H1 (cell line): ENCODE data around the gene TUBA3D. TPM values are rescaled to one million over a fixed set of nuclear protein-coding genes. Genes with fewer than 3 reads are reported as not detected.
"Not testable (repeated sequence)": the region's sequence is repeated elsewhere in the genome, so short reads cannot be mapped to it uniquely, and the experiment has no call there.

Experiments
- CTCF ChIA-PET: fragments of 300-600 bp; sonication (Branson Sonifier 250); formaldehyde crosslinking; loops from one replicate; lab custom pipeline; 2021; ENCODE audit not compliant: partially characterized antibody; lab: Charles Lee
- POLR2A ChIA-PET: fragments of 300-600 bp; sonication (Branson Sonifier 250); formaldehyde crosslinking; loops from one replicate; lab custom pipeline; 2021; ENCODE audit warnings: inconsistent platforms; ENCODE audit not compliant: partially characterized antibody; lab: Charles Lee
- DNase-seq, 2 experiments: peaks; one replicate each; pipeline versions ENCODE4 v3.0.0 to v3.0.0-alpha.2; 2010 to 2022; ENCODE audit warnings: low spot score in 2 of 2, low read depth in 1 of 2, mixed read lengths in 1 of 2
- FAIRE-seq: peaks from 2 replicates; lab custom pipeline; 2011; peaks lifted over from hg19 to GRCh38; lab: Jason Lieb, UNC
- H2AFZ ChIP-seq: 2 replicates; pipeline ENCODE4 v1.8.1; 2012; ENCODE audit warnings: low read length, inconsistent platforms
- H2AK5ac ChIP-seq: 2 replicates; pipeline ENCODE4 v1.6.1; 2013; ENCODE audit warnings: low read depth, low read length
- H2BK120ac ChIP-seq: replicated peaks from 2 replicates; pipeline ENCODE3; 2013; ENCODE audit warnings: low read depth, low read length, inconsistent platforms
- H2BK12ac ChIP-seq: 2 replicates; pipeline ENCODE4 v1.6.1; 2013; ENCODE audit warnings: low read depth, low read length
- H2BK15ac ChIP-seq: 2 replicates; pipeline ENCODE4 v1.6.1; 2013; ENCODE audit warnings: low read length
- H2BK20ac ChIP-seq: 2 replicates; pipeline ENCODE4 v1.6.1; 2013; ENCODE audit warnings: low read length
- H2BK5ac ChIP-seq: 2 replicates; pipeline ENCODE4 v1.6.1; 2013; ENCODE audit warnings: low read depth, low read length
- H3K14ac ChIP-seq: 2 replicates; pipeline ENCODE4 v1.6.1; 2013; ENCODE audit warnings: inconsistent platforms; ENCODE audit not compliant: insufficient read length
- H3K18ac ChIP-seq: 2 replicates; pipeline ENCODE4 v1.6.1; 2013; ENCODE audit warnings: low read length; ENCODE audit errors: extremely low read depth
- H3K23ac ChIP-seq: 2 replicates; pipeline ENCODE4 v1.6.1; 2013; ENCODE audit warnings: inconsistent platforms; ENCODE audit not compliant: insufficient read length
- H3K23me2 ChIP-seq: 2 replicates; pipeline ENCODE4 v1.6.1; 2013; ENCODE audit warnings: low read depth, low read length
- H3K27ac ChIP-seq: 2 replicates; pipeline ENCODE4 v1.6.1; 2011; ENCODE audit warnings: low read depth, low read length, inconsistent platforms
- H3K27me3 ChIP-seq, 4 experiments: replicated peaks in 1 of 4; 1 replicate in 1 of 4; 2 replicates in 3 of 4; pipeline versions ENCODE4 v1.6.1 to v1.8.1; 2011 to 2013; ENCODE audit warnings: low read length in 3 of 4, mild to moderate bottlenecking in 3 of 4, inconsistent platforms in 2 of 4, mixed read lengths in 2 of 4, moderate library complexity in 1 of 4; ENCODE audit not compliant: control insufficient read depth in 3 of 4, insufficient read depth in 3 of 4; ENCODE audit errors: extremely low read depth in 1 of 4
- H3K36me3 ChIP-seq, 4 experiments: 2 replicates each; pipeline versions ENCODE4 v1.6.1 to v1.8.1; 2011 to 2013; ENCODE audit warnings: mild to moderate bottlenecking in 4 of 4, low read length in 3 of 4, moderate library complexity in 2 of 4, control low read depth in 1 of 4, inconsistent platforms in 1 of 4; ENCODE audit not compliant: insufficient read depth in 4 of 4, control insufficient read depth in 2 of 4
- H3K4ac ChIP-seq: replicated peaks from 2 replicates; pipeline ENCODE3; 2013; ENCODE audit warnings: low read length, low read depth, mixed read lengths, inconsistent platforms; ENCODE audit not compliant: insufficient read length
- H3K4me1 ChIP-seq, 4 experiments: replicated peaks in 1 of 4; 1 replicate in 1 of 4; 2 replicates in 3 of 4; pipeline versions ENCODE4 v1.6.1 to v1.8.1; 2011 to 2013; ENCODE audit warnings: low read length in 3 of 4, inconsistent platforms in 2 of 4, mixed read lengths in 1 of 4; ENCODE audit not compliant: insufficient read depth in 4 of 4, control insufficient read depth in 3 of 4
- H3K4me2 ChIP-seq, 2 experiments: 2 replicates each; pipeline versions ENCODE4 v1.6.1 to v1.8.1; 2011 to 2013; ENCODE audit warnings: low read depth in 2 of 2, low read length in 2 of 2, control low read depth in 1 of 2, inconsistent platforms in 1 of 2, mild to moderate bottlenecking in 1 of 2; ENCODE audit not compliant: insufficient read depth in 1 of 2
- H3K4me3 ChIP-seq, 4 experiments: fragments of 200-600, 300-600 bp in 1 of 4; sonication (generic), shearing (Covaris generic), sonication (Bioruptor Twin) in 1 of 4; 2 replicates each; pipeline versions ENCODE4 v1.5.1 to v1.8.1; 2011 to 2016; ENCODE audit warnings: low read length in 4 of 4, low read depth in 3 of 4, control low read depth in 2 of 4, inconsistent platforms in 2 of 4, mild to moderate bottlenecking in 2 of 4, mixed read lengths in 1 of 4, moderate library complexity in 1 of 4; ENCODE audit not compliant: insufficient read depth in 2 of 4; ENCODE audit errors: extremely low read depth in 1 of 4
- H3K56ac ChIP-seq: replicated peaks from 2 replicates; pipeline ENCODE3; 2013; ENCODE audit warnings: low read depth, mild to moderate bottlenecking, mixed read lengths, low read length, inconsistent platforms; ENCODE audit not compliant: insufficient read length
- H3K79me1 ChIP-seq: 2 replicates; pipeline ENCODE4 v1.6.1; 2013; ENCODE audit warnings: low read depth, low read length, control low read depth
- H3K79me2 ChIP-seq, 2 experiments: 2 replicates each; pipeline versions ENCODE4 v1.6.1 to v1.8.1; 2012 to 2013; ENCODE audit warnings: low read length in 2 of 2, mild to moderate bottlenecking in 2 of 2, inconsistent platforms in 1 of 2; ENCODE audit not compliant: insufficient read depth in 2 of 2, control insufficient read depth in 1 of 2
- H3K9ac ChIP-seq, 4 experiments: replicated peaks in 1 of 4; 1 replicate in 1 of 4; 2 replicates in 3 of 4; pipeline versions ENCODE4 v1.6.1 to v1.8.1; 2011 to 2013; ENCODE audit warnings: low read depth in 3 of 4, low read length in 3 of 4, control low read depth in 2 of 4, mild to moderate bottlenecking in 2 of 4, moderate library complexity in 2 of 4, inconsistent platforms in 1 of 4; ENCODE audit errors: extremely low read depth in 1 of 4
- H3K9me3 ChIP-seq, 2 experiments: 2 replicates each; pipeline versions ENCODE4 v1.6.1 to v1.8.1; 2012 to 2013; ENCODE audit warnings: mild to moderate bottlenecking in 2 of 2, moderate library complexity in 2 of 2, control low read depth in 1 of 2, inconsistent platforms in 1 of 2, low read depth in 1 of 2, low read length in 1 of 2, mixed read lengths in 1 of 2; ENCODE audit not compliant: insufficient read depth in 2 of 2
- H4K20me1 ChIP-seq, 2 experiments: replicated peaks in 1 of 2; 2 replicates each; pipeline versions ENCODE3 to v1.8.1; 2011 to 2013; ENCODE audit warnings: inconsistent platforms in 2 of 2, low read length in 2 of 2, mild to moderate bottlenecking in 1 of 2; ENCODE audit not compliant: insufficient read depth in 2 of 2, control insufficient read depth in 1 of 2
- H4K5ac ChIP-seq: 2 replicates; pipeline ENCODE4 v1.6.1; 2013; ENCODE audit warnings: low read length, low read depth, mixed read lengths, inconsistent platforms; ENCODE audit not compliant: insufficient read length
- H4K8ac ChIP-seq: 2 replicates; pipeline ENCODE4 v1.8.0; 2013; ENCODE audit warnings: mild to moderate bottlenecking, moderate library complexity, low read length, inconsistent platforms; ENCODE audit not compliant: insufficient read depth; ENCODE audit errors: extremely low read depth
- H4K91ac ChIP-seq: replicated peaks from 2 replicates; pipeline ENCODE3; 2013; ENCODE audit warnings: low read length, mixed read lengths, inconsistent platforms; ENCODE audit not compliant: insufficient read length
- RAD21 ChIP-seq, 2 experiments: IDR thresholded peaks in 1 of 2; conservative IDR thresholded peaks in 1 of 2; 2 replicates each; pipeline ENCODE4 v1.6.1; 2011; ENCODE audit warnings: low read depth in 2 of 2, low read length in 2 of 2, improper control_type of control experiment in 1 of 2, inconsistent platforms in 1 of 2, mild to moderate bottlenecking in 1 of 2, moderate library complexity in 1 of 2
- WGBS, 2 experiments: shearing (Covaris generic) in 1 of 2; methylation state at CpG; one replicate each; pipeline versions ENCODE4 v1.1.6 to v1.1.7; 2013 to 2015; ENCODE audit warnings: low lambda C conversion rate in 2 of 2, mixed read lengths in 2 of 2, inconsistent platforms in 1 of 2, low coverage in 1 of 2, missing lambda C conversion rate in 1 of 2; ENCODE audit not compliant: insufficient replicate concordance in 2 of 2, insufficient coverage in 1 of 2, insufficient read length in 1 of 2; ENCODE audit errors: extremely low coverage in 1 of 2, missing lambda C conversion rate in 1 of 2; 5-methylcytosine and 5-hydroxymethylcytosine counted together
- polyA plus RNA-seq, 7 experiments: library from polyadenylated mRNA; depleted of rRNA in 3 of 7; stranded (reverse) in 5 of 7; unstranded in 2 of 7; fragments of >200 nt in 5 of 7; fragments of 200-250 nt in 2 of 7; gene quantifications; 1 replicate in 5 of 7; 2 replicates in 1 of 7; 4 replicates in 1 of 7; pipeline versions ENCODE4 v1.2.1 to v1.2.3, GENCODE V29; 2011 to 2013; ENCODE audit warnings: missing spikeins in 2 of 7, mixed read lengths in 2 of 7
- total RNA-seq: library from RNA; stranded (reverse); fragmentation: NEBNext Ultra II Directional; extraction: Animal tissue kit (Norgen Biotek cat#: 25700); gene quantifications from 2 replicates; pipeline ENCODE4 v1.2.1, GENCODE V29; 2021
- TF ChIP-seq, protein P1 (sequence below), 3 experiments: IDR thresholded peaks; 1 replicate in 2 of 3; 2 replicates in 1 of 3; pipeline versions ENCODE4 v1.5.1 to v1.6.1; 2011; ENCODE audit warnings: low read length in 3 of 3, mild to moderate bottlenecking in 3 of 3, inconsistent platforms in 2 of 3, low read depth in 1 of 3, moderate library complexity in 1 of 3; ENCODE audit not compliant: insufficient read depth in 1 of 3; ENCODE audit errors: control extremely low read depth in 1 of 3

TUBA3D gene
- total and polyA plus RNA-seq, 2 of the 8 experiments (the other 6 are each of a cell fraction or from before 2014, with no cell fraction given): 0.15 TPM; not detected in 1

- H2AFZ ChIP-seq, H3K27me3 ChIP-seq, H3K79me2 ChIP-seq, H3K56ac ChIP-seq, H2BK12ac ChIP-seq, H3K23me2 ChIP-seq, H3K4me3 ChIP-seq, H2BK120ac ChIP-seq, H3K14ac ChIP-seq, H2BK5ac ChIP-seq, H4K5ac ChIP-seq, H3K27ac ChIP-seq, H3K18ac ChIP-seq, H4K20me1 ChIP-seq, H3K9me3 ChIP-seq, H2BK15ac ChIP-seq, H3K9ac ChIP-seq, H3K23ac ChIP-seq, FAIRE-seq, H3K79me1 ChIP-seq, H3K4me2 ChIP-seq, H4K8ac ChIP-seq, H2BK20ac ChIP-seq, DNase-seq, CTCF ChIA-PET, H4K91ac ChIP-seq, H3K4me1 ChIP-seq, H3K4ac ChIP-seq, H2AK5ac ChIP-seq: not testable (repeated sequence)
- peaks cover 3 to 40% (median 20%) of the 10 kb centered on the region in 4 experiments; a peak in 7 of 8 replicates for H3K36me3 ChIP-seq
- TF ChIP-seq, protein P1, sequence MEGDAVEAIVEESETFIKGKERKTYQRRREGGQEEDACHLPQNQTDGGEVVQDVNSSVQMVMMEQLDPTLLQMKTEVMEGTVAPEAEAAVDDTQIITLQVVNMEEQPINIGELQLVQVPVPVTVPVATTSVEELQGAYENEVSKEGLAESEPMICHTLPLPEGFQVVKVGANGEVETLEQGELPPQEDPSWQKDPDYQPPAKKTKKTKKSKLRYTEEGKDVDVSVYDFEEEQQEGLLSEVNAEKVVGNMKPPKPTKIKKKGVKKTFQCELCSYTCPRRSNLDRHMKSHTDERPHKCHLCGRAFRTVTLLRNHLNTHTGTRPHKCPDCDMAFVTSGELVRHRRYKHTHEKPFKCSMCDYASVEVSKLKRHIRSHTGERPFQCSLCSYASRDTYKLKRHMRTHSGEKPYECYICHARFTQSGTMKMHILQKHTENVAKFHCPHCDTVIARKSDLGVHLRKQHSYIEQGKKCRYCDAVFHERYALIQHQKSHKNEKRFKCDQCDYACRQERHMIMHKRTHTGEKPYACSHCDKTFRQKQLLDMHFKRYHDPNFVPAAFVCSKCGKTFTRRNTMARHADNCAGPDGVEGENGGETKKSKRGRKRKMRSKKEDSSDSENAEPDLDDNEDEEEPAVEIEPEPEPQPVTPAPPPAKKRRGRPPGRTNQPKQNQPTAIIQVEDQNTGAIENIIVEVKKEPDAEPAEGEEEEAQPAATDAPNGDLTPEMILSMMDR (IDR thresholded peaks at IDR 0.05; ENCODE audit: control extremely low read depth in 1 of 3, insufficient read depth in 1 of 3, low read depth in 1 of 3, low read length in 3 of 3): peak in 2 of 3 experiments; percentile 13 to 24; a peak in 2 of 4 replicates
- peak; percentile 9 to 27; a peak in 3 of 4 replicates for TF ChIP-seq RAD21 (IDR thresholded peaks at IDR 0.05 in 1 of 2, conservative IDR thresholded peaks at IDR 0.05 in 1 of 2; ENCODE audit: low read depth in 2 of 2, low read length in 2 of 2)
- 80% methylated on average over 3 of the region's 22 CpGs; no CpG with 5 or more reads in 1 of the 2 experiments for WGBS, 2 experiments
- POLR2A ChIA-PET: interaction anchor here (1.1 kb wide), 1 partner anchor 11 kb away, joined by 3 read pairs; no protein-coding TSS in a partner anchor
These were observed 35.5 kb downstream of the TUBA3D start for GRCh38 chr2:131511291-131511968.
